Duodenal mucosa (tissue), 2 donors: Measurements from ENCODE around the gene DPF3.

Experiments used
- H3K27ac ChIP-seq: one replicate; pipeline ENCODE4 v1.7.0; 2013; ENCODE audit warnings: low read depth, low read length
- H3K27me3 ChIP-seq, 2 donors: one replicate each; pipeline ENCODE4 v1.7.0; 2013; ENCODE audit warnings: low read length in 2 of 2, control low read depth in 1 of 2; ENCODE audit not compliant: insufficient read depth in 2 of 2, control insufficient read depth in 1 of 2
- H3K36me3 ChIP-seq, 2 donors: one replicate each; pipeline ENCODE4 v1.7.0; 2013; ENCODE audit warnings: low read length in 2 of 2, control low read depth in 1 of 2; ENCODE audit not compliant: insufficient read depth in 2 of 2, control insufficient read depth in 1 of 2
- H3K4me1 ChIP-seq, 2 donors: one replicate each; pipeline ENCODE4 v1.7.0; 2013; ENCODE audit warnings: low read length in 2 of 2, control low read depth in 1 of 2; ENCODE audit not compliant: insufficient read depth in 2 of 2, control insufficient read depth in 1 of 2
- H3K4me3 ChIP-seq, 2 donors: one replicate each; pipeline ENCODE4 v1.7.0; 2013; ENCODE audit warnings: low read length in 2 of 2, low read depth in 1 of 2
- H3K9ac ChIP-seq, 2 donors: one replicate each; pipeline ENCODE4 v1.7.0; 2013; ENCODE audit warnings: low read length in 2 of 2, low read depth in 1 of 2
- H3K9me3 ChIP-seq, 2 donors: one replicate each; pipeline ENCODE4 v1.7.0; 2013; ENCODE audit warnings: low read length in 2 of 2, control low read depth in 1 of 2; ENCODE audit not compliant: control insufficient read depth in 1 of 2

The DPF3 gene

GRCh38 chr14:72740966-72741825, 152.7 kb downstream of the DPF3 start:
- Histone ChIP-seq H3K27me3 (no peaks in the 10 kb centered on the region), H3K27ac (no peak overlapping the region), H3K4me1 (no peaks in the 10 kb centered on the region), H3K9ac (no peak overlapping the region), H3K9me3 (no peaks in the 10 kb centered on the region), H3K36me3 (no peaks in the 10 kb centered on the region), H3K4me3 (no peak overlapping the region)

GRCh38 chr14:72740504-72740961, 153.4 kb downstream of the DPF3 start:
- no peak overlapping the region for H3K4me3 ChIP-seq
- H3K36me3 ChIP-seq: no peaks in the 10 kb centered on the region
- no peaks in the 10 kb centered on the region for H3K4me1 ChIP-seq
- no peaks in the 10 kb centered on the region for H3K27me3 ChIP-seq
- no peak overlapping the region for H3K27ac ChIP-seq
- H3K9me3 ChIP-seq: no peaks in the 10 kb centered on the region
- no peak overlapping the region for H3K9ac ChIP-seq

GRCh38 chr14:72739446-72740405, 154.2 kb downstream of the DPF3 start:
- Histone ChIP-seq H3K9me3 (no peaks in the 10 kb centered on the region), H3K4me1 (no peaks in the 10 kb centered on the region), H3K9ac (no peak overlapping the region), H3K27ac (no peak overlapping the region), H3K36me3 (no peaks in the 10 kb centered on the region), H3K27me3 (no peaks in the 10 kb centered on the region), H3K4me3 (no peak overlapping the region)

- no peaks in the 10 kb centered on the region for H3K27me3 ChIP-seq
- no peaks in the 10 kb centered on the region for H3K36me3 ChIP-seq
- H3K9ac ChIP-seq: no peak overlapping the region
- H3K4me3 ChIP-seq: no peak overlapping the region
- H3K9me3 ChIP-seq: no peaks in the 10 kb centered on the region
- no peak overlapping the region for H3K27ac ChIP-seq
- H3K4me1 ChIP-seq: no peaks in the 10 kb centered on the region
Measured at GRCh38 chr14:72738161-72738611, 155.7 kb downstream of the DPF3 start.

- Histone ChIP-seq H3K9ac (no peak overlapping the region), H3K4me3 (no peak overlapping the region), H3K4me1 (no peaks in the 10 kb centered on the region), H3K27ac (no peak overlapping the region), H3K9me3 (no peaks in the 10 kb centered on the region), H3K27me3 (no peaks in the 10 kb centered on the region), H3K36me3 (no peaks in the 10 kb centered on the region)
Measured at GRCh38 chr14:72737560-72737943, 156.3 kb downstream of the DPF3 start.

- no peak overlapping the region for H3K9ac ChIP-seq
- H3K27ac ChIP-seq: no peak overlapping the region
- no peaks in the 10 kb centered on the region for H3K27me3 ChIP-seq
- H3K9me3 ChIP-seq: no peaks in the 10 kb centered on the region
- H3K4me1 ChIP-seq: no peaks in the 10 kb centered on the region
- H3K4me3 ChIP-seq: no peak overlapping the region
- no peaks in the 10 kb centered on the region for H3K36me3 ChIP-seq
Measured at GRCh38 chr14:72736786-72737559, 156.9 kb downstream of the DPF3 start.

GRCh38 chr14:72736308-72736707, 157.6 kb downstream of the DPF3 start:
- Histone ChIP-seq H3K4me3 (no peak overlapping the region), H3K27me3 (no peaks in the 10 kb centered on the region), H3K9ac (no peak overlapping the region), H3K9me3 (no peaks in the 10 kb centered on the region), H3K27ac (no peak overlapping the region), H3K4me1 (no peaks in the 10 kb centered on the region), H3K36me3 (no peaks in the 10 kb centered on the region)

- Histone ChIP-seq H3K27me3 (no peaks in the 10 kb centered on the region), H3K9ac (no peak overlapping the region), H3K9me3 (no peaks in the 10 kb centered on the region), H3K36me3 (no peaks in the 10 kb centered on the region), H3K4me3 (no peak overlapping the region), H3K4me1 (no peaks in the 10 kb centered on the region), H3K27ac (no peak overlapping the region)
Measured at GRCh38 chr14:72732022-72732780, 161.7 kb downstream of the DPF3 start.

- no peaks in the 10 kb centered on the region for H3K27me3 ChIP-seq
- H3K4me1 ChIP-seq: no peaks in the 10 kb centered on the region
- H3K9ac ChIP-seq: no peak overlapping the region
- no peak overlapping the region for H3K27ac ChIP-seq
- no peaks in the 10 kb centered on the region for H3K36me3 ChIP-seq
- no peak overlapping the region for H3K4me3 ChIP-seq
- H3K9me3 ChIP-seq: no peaks in the 10 kb centered on the region
Measured at GRCh38 chr14:72731252-72732020, 162.5 kb downstream of the DPF3 start.
